ENCODE results near the gene POM121L2. TPM values are rescaled to one million over a fixed set of nuclear protein-coding genes. Genes with fewer than 3 reads are reported as not detected.
"Not testable (repeated sequence)": the region's sequence is repeated elsewhere in the genome, so short reads cannot be mapped to it uniquely, and the experiment has no call there.

POM121L2 gene
- total and polyA plus RNA-seq, 2 experiments from 2014 or later = not detected

GRCh38 chr6:27273783-27274182, 38.3 kb downstream of the POM121L2 start:
- Histone ChIP-seq H3K27ac (no peak overlapping the region), H3K9me3 (ENCODE audit: low read depth) (no peaks in the 10 kb centered on the region), H2AFZ (no peak overlapping the region), H3K9me2 (ENCODE audit: insufficient read depth) (no peaks in the 10 kb centered on the region), H4K20me1 (ENCODE audit: insufficient read depth) (no peaks in the 10 kb centered on the region), H3K4me2 (ENCODE audit: unreplicated experiment) (no peak overlapping the region), H3K4me1 (ENCODE audit: insufficient read depth) (no peaks in the 10 kb centered on the region), H3K79me2 (ENCODE audit: insufficient read depth) (no peaks in the 10 kb centered on the region), H3F3A (ENCODE audit: insufficient read depth) (no peaks in the 10 kb centered on the region), H3K36me3 (ENCODE audit: low read depth) (no peaks in the 10 kb centered on the region), H3K27me3 (replicated peaks; ENCODE audit: insufficient read depth) (peaks cover 27% of the 10 kb centered on the region), H3K9ac (no peak overlapping the region), H3K4me3 (no peak overlapping the region)
- DNase-seq = no peak
- in situ Hi-C loops (cut with MboI) = no loop called here
- TF ChIP-seq EZH2phosphoT487 (IDR thresholded peaks at IDR 0.05; ENCODE audit: insufficient read depth, low read depth) (no peak), EZH2 (IDR thresholded peaks at IDR 0.05; ENCODE audit: insufficient read depth, poor library complexity, severe bottlenecking) (no peak)
- WGBS, 2 experiments (ENCODE audit: low coverage in 1 of 2, low lambda C conversion rate in 2 of 2, missing lambda C conversion rate in 2 of 2) = 53 to 62% methylated on average over 11 of the region's 11 CpGs

GRCh38 chr6:27268803-27269202, 43.3 kb downstream of the POM121L2 start:
- WGBS, 2 experiments (ENCODE audit: low coverage in 1 of 2, low lambda C conversion rate in 2 of 2, missing lambda C conversion rate in 2 of 2) = 47 to 53% methylated on average over 14 of the region's 14 CpGs
- Histone ChIP-seq H3K4me1 (ENCODE audit: insufficient read depth) (no peaks in the 10 kb centered on the region), H3K79me2 (ENCODE audit: insufficient read depth) (no peaks in the 10 kb centered on the region), H4K20me1 (ENCODE audit: insufficient read depth) (no peaks in the 10 kb centered on the region), H3K9ac (no peak overlapping the region), H3F3A (ENCODE audit: insufficient read depth) (no peaks in the 10 kb centered on the region), H3K36me3 (ENCODE audit: low read depth) (no peaks in the 10 kb centered on the region), H3K27ac (no peak overlapping the region), H3K27me3 (replicated peaks; ENCODE audit: insufficient read depth) (peaks cover 51% of the 10 kb centered on the region), H3K9me2 (ENCODE audit: insufficient read depth) (no peaks in the 10 kb centered on the region), H3K4me2 (ENCODE audit: unreplicated experiment) (no peak overlapping the region), H3K9me3 (ENCODE audit: low read depth) (no peaks in the 10 kb centered on the region), H2AFZ (0 out of 2 replicates have a peak overlapping the region, but pooled peaks have one; percentile 34), H3K4me3 (no peak overlapping the region)
- in situ Hi-C loops (cut with MboI) = no loop called here
- TF ChIP-seq EZH2phosphoT487 (IDR thresholded peaks at IDR 0.05; ENCODE audit: insufficient read depth, low read depth) = no peak
- no peak for TF ChIP-seq EZH2 (IDR thresholded peaks at IDR 0.05; ENCODE audit: insufficient read depth, poor library complexity, severe bottlenecking)
- DNase-seq = no peak

GRCh38 chr6:27267857-27268434, 44.1 kb downstream of the POM121L2 start:
- Histone ChIP-seq H4K20me1 (ENCODE audit: insufficient read depth) (no peaks in the 10 kb centered on the region), H3K4me2 (ENCODE audit: unreplicated experiment) (peak overlapping the region; percentile 45), H3K27ac (no peak overlapping the region), H3F3A (ENCODE audit: insufficient read depth) (no peaks in the 10 kb centered on the region), H3K27me3 (replicated peaks; ENCODE audit: insufficient read depth) (peaks cover 55% of the 10 kb centered on the region), H3K9me3 (ENCODE audit: low read depth) (no peaks in the 10 kb centered on the region), H3K9me2 (ENCODE audit: insufficient read depth) (no peaks in the 10 kb centered on the region), H3K79me2 (ENCODE audit: insufficient read depth) (no peaks in the 10 kb centered on the region), H3K4me3 (0 out of 2 replicates have a peak overlapping the region, but pooled peaks have one; percentile 21), H2AFZ (peak overlapping the region; percentile 34), H3K4me1 (ENCODE audit: insufficient read depth) (no peaks in the 10 kb centered on the region), H3K36me3 (ENCODE audit: low read depth) (no peaks in the 10 kb centered on the region), H3K9ac (no peak overlapping the region)
- peak; percentile 27 for DNase-seq
- in situ Hi-C loops (cut with MboI) = no loop called here
- TF ChIP-seq EZH2phosphoT487 (IDR thresholded peaks at IDR 0.05; ENCODE audit: insufficient read depth, low read depth) (no peak), EZH2 (IDR thresholded peaks at IDR 0.05; ENCODE audit: insufficient read depth, poor library complexity, severe bottlenecking) (peak; percentile 26)
- WGBS, 2 experiments (ENCODE audit: low coverage in 1 of 2, low lambda C conversion rate in 2 of 2, missing lambda C conversion rate in 2 of 2) = 3 to 4% methylated on average over 22 of the region's 22 CpGs

- H3F3A ChIP-seq (ENCODE audit: insufficient read depth); H3K4me2 ChIP-seq (ENCODE audit: unreplicated experiment); H3K4me3 ChIP-seq; H3K27ac ChIP-seq; H3K9me2 ChIP-seq (ENCODE audit: insufficient read depth); H3K79me2 ChIP-seq (ENCODE audit: insufficient read depth); H3K9me3 ChIP-seq (ENCODE audit: low read depth); H4K20me1 ChIP-seq (ENCODE audit: insufficient read depth); DNase-seq; H3K36me3 ChIP-seq (ENCODE audit: low read depth); H3K9ac ChIP-seq; in situ Hi-C loops (cut with MboI); H2AFZ ChIP-seq; H3K4me1 ChIP-seq (ENCODE audit: insufficient read depth): not testable (repeated sequence)
- WGBS, 2 experiments (ENCODE audit: low coverage in 1 of 2, low lambda C conversion rate in 2 of 2, missing lambda C conversion rate in 2 of 2) = 61 to 65% methylated on average over 3 of the region's 3 CpGs
- H3K27me3 ChIP-seq (replicated peaks; ENCODE audit: insufficient read depth) = peaks cover 47% of the 10 kb centered on the region
These were observed 45.1 kb downstream of the POM121L2 start for GRCh38 chr6:27267003-27267402.

GRCh38 chr6:27263886-27264285, 48.2 kb downstream of the POM121L2 start:
- no peaks in the 10 kb centered on the region for H3K79me2 ChIP-seq (ENCODE audit: insufficient read depth)
- H3K9me2 ChIP-seq (ENCODE audit: insufficient read depth) = no peaks in the 10 kb centered on the region
- TF ChIP-seq EZH2phosphoT487 (IDR thresholded peaks at IDR 0.05; ENCODE audit: insufficient read depth, low read depth) (no peak), EZH2 (IDR thresholded peaks at IDR 0.05; ENCODE audit: insufficient read depth, poor library complexity, severe bottlenecking) (no peak)
- peaks cover 51% of the 10 kb centered on the region for H3K27me3 ChIP-seq (replicated peaks; ENCODE audit: insufficient read depth)
- no peaks in the 10 kb centered on the region for H3K4me1 ChIP-seq (ENCODE audit: insufficient read depth)
- no peak for DNase-seq
- H3K4me2 ChIP-seq (ENCODE audit: unreplicated experiment) = no peak overlapping the region
- H3F3A ChIP-seq (ENCODE audit: insufficient read depth) = no peaks in the 10 kb centered on the region
- H3K36me3 ChIP-seq (ENCODE audit: low read depth) = no peaks in the 10 kb centered on the region
- H3K4me3 ChIP-seq = no peak overlapping the region
- 62 to 71% methylated on average over 8 of the region's 8 CpGs for WGBS, 2 experiments (ENCODE audit: low coverage in 1 of 2, low lambda C conversion rate in 2 of 2, missing lambda C conversion rate in 2 of 2)
- no peak overlapping the region for H3K9ac ChIP-seq
- H3K9me3 ChIP-seq (ENCODE audit: low read depth) = no peaks in the 10 kb centered on the region
- no peak overlapping the region for H3K27ac ChIP-seq
- no peak overlapping the region for H2AFZ ChIP-seq
- in situ Hi-C loops (cut with MboI) = no loop called here
- H4K20me1 ChIP-seq (ENCODE audit: insufficient read depth) = no peaks in the 10 kb centered on the region

Data from GM23248 (cell line).